HG03439 (cell line): ENCODE results near the gene SND1.

Experiments
- ATAC-seq: cut with Tn5 transposase; IDR thresholded peaks from one replicate; pipeline ENCODE4 v1.9.1; 2021; ENCODE audit warnings: mild to moderate bottlenecking, moderate library complexity; ENCODE audit not compliant: unreplicated experiment

SND1 gene

GRCh38 chr7:128031901-128032604, 380.1 kb downstream of the SND1 start:
- ATAC-seq: peak; percentile 48

GRCh38 chr7:128032605-128033235, 380.7 kb downstream of the SND1 start:
- ATAC-seq: no peak

- ATAC-seq: no peak
Observed at GRCh38 chr7:128033246-128033645, 381.3 kb downstream of the SND1 start.

- no peak for ATAC-seq
Observed at GRCh38 chr7:128034825-128035224, 382.8 kb downstream of the SND1 start.

GRCh38 chr7:128035712-128036111, 383.7 kb downstream of the SND1 start:
- ATAC-seq: no peak

- peak; percentile 41 for ATAC-seq
Observed at GRCh38 chr7:128036226-128036940, 384.4 kb downstream of the SND1 start.

DNA sequence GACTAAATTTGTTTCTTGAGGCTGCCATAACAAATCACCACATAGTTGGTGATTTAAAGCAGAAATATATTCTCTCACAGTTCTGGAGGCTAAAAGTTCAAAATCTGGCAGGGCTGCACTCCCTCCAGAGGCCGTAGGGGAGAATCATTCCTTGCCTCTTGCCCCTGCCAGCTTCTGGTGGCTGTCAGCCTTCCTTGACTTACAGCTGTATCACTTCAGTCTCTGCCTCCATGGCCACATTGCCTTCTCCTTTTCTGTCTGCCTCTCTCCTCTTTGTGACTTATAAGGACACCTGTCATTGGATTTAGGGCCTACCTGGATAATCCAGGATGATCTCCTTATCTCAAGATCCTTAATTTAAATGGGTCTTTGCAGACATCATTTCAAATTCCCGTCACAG, 385.1 kb downstream of the SND1 start:
- ATAC-seq: no peak

- ATAC-seq: no peak
Observed at GRCh38 chr7:128037880-128038619, 386.1 kb downstream of the SND1 start.

- no peak for ATAC-seq
Observed at GRCh38 chr7:128039544-128039953, 387.6 kb downstream of the SND1 start.

DNA sequence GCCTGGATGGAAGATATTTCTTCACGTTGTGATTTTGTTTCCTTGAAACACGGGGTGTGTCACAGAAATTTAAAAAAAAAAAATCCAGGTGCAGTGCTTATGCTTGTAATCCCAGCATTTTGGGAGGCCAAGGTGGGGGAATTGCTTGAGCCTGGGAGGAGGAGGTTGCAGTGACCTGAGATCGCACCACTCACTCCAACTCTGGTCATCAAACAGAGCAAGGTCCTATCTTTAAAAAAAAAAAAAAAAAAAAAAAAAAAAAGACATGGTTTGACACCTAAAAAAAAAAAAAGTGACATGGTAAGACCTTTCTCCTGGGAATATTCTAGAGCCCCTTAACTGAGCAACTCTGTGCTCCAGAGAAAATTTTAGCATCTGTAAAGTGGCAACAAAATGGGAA, 388.2 kb downstream of the SND1 start:
- ATAC-seq: no peak

- no peak for ATAC-seq
Observed at GRCh38 chr7:128041203-128041602, 389.2 kb downstream of the SND1 start.

DNA sequence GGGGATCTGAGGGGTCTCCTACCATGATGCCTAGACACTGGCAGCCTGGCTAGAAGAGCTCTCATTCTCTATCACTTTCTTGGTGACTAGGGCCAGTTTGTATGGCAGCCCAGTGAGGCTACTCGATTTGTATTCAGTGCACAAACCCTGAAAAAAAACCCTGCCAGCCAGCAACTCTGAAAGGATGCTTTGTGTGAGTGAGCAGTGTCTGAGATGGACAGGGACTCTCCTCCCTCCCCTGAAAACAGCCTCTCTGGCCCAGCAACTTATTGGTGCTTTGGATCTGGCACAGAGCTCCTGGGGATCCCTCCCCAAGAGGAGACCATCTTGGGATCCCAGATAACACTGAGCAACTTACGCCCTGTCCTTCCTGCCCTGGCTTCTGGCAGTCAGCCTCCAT, 390.0 kb downstream of the SND1 start:
- ATAC-seq: no peak

GRCh38 chr7:128044064-128044463, 392.1 kb downstream of the SND1 start:
- no peak for ATAC-seq

- no peak for ATAC-seq
Observed at GRCh38 chr7:128045158-128045557, 393.2 kb downstream of the SND1 start.

DNA sequence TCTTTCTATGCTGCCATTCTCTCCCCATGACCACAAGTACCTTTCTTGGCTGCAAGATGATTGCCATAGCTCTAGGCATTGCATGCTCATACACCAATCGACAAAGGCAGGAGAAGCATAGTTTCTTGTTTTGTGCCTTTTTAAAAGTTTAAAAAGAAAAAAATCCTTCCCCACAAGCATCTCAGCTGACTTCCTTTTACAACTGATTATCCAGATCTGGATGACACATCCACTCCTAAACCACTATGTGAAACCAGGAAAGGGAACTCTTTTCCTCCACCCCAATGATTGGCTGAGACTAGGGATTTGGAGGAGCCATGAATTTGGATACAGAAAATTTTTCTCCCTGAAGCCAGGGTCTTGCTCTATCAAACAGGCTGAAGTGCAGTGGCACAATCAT, 393.8 kb downstream of the SND1 start:
- no peak for ATAC-seq

DNA sequence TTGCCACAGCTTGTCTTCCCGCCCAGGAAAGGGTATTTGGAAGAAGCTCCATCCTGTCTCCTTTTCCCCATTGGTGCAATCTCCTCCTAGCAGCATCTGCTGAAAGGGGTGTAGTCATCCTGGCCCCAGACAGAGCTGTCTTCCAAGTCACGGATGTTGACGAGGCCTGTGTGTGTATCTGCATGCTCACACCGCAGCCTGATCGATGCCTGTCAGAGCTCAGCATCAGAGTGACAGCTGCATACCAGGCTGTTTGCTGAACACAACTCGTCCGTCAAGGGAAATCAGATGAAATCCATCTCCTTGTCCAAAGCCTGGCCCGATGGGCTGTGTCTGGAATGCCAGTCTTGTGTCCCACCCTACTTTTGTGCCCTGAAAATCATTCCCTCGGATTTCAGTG, 400.4 kb downstream of the SND1 start:
- no peak for ATAC-seq

GRCh38 chr7:128053023-128053422, 401.0 kb downstream of the SND1 start:
- no peak for ATAC-seq

DNA sequence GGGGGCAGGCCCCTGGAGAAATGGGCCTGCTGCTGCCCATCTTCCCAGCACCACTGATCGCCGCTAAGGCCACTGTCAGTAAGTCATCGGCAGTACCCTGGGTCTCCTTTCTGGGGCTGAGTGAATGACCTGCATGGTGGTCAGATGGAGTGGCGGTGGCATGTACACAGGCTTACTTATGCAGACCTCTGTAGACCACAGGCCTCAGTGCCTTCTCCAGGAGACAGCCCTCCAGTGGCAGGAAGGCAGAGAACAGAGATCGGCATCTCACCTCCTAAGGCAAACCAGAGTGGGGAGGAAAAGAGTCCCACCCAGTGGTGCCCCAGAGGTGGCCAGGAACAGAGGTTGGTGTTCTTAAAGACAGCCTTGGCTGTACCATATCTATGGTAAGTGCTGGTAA, 402.0 kb downstream of the SND1 start:
- no peak for ATAC-seq

- ATAC-seq: no peak
Observed at GRCh38 chr7:128054511-128054910, 402.5 kb downstream of the SND1 start.

DNA sequence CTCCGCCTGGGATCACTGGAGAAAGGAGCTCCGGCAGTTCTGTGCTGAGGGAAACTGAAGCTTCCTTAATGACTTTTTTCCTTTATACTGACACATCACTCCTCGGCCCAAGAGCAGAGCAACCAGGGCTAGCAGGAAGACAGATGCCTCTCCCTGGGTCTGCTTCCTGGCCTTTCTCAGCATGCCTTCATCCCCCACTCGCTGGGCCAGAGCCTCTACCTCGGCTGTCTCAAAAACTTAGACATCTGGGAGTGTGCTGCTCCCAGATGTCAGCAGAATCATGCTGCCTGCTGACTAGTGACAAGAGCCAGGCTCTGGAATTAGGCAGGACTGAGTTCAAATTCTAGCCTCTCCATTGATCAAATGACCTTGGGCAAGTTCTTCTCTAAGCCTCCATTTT, 403.6 kb downstream of the SND1 start:
- ATAC-seq: no peak

DNA sequence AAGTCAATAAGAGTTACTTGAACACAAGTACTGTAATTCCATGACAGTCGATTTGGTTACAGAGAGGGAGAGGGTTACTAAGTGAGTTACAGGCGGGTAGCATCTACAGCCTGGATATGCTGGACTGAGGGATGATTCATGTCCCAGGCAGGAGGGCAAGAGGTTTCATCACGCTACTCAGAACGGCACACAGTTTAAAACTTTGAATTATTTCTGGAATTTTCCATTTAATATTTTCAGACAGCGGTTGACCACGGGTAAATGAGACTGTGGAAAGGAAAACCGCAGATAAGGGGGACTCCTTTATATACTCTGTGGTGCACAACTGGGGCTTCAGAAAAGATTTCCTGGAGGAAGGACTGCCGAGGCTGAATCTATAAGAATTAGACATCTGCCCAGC, 404.9 kb downstream of the SND1 start:
- ATAC-seq: no peak
